Jurkat, Clone E6-1 (cell line): ENCODE measurements around the gene IFNA5.

Experiments used
- DNase-seq: peaks from one replicate; pipeline ENCODE4 v3.0.0-alpha.2; 2011; ENCODE audit warnings: low read depth, low spot score
- H3K4me3 ChIP-seq: 2 replicates; pipeline ENCODE4 v1.5.1; 2011; ENCODE audit warnings: mild to moderate bottlenecking, low read length, control low read depth, moderate library complexity

The IFNA5 gene

GRCh38 chr9:21295992-21296391 is 9.1 kb downstream of the IFNA5 start:
- DNase-seq: no peak
- H3K4me3 ChIP-seq: no peak overlapping the region

GRCh38 chr9:21294904-21295538 is 10.1 kb downstream of the IFNA5 start:
- DNase-seq: no peak
- no peak overlapping the region for H3K4me3 ChIP-seq

- no peak overlapping the region for H3K4me3 ChIP-seq
- DNase-seq: no peak
Measured at GRCh38 chr9:21294364-21294774, 10.7 kb downstream of the IFNA5 start.

- no peak overlapping the region for H3K4me3 ChIP-seq
- DNase-seq: no peak
Measured at GRCh38 chr9:21289848-21290247, 15.3 kb downstream of the IFNA5 start.

DNA sequence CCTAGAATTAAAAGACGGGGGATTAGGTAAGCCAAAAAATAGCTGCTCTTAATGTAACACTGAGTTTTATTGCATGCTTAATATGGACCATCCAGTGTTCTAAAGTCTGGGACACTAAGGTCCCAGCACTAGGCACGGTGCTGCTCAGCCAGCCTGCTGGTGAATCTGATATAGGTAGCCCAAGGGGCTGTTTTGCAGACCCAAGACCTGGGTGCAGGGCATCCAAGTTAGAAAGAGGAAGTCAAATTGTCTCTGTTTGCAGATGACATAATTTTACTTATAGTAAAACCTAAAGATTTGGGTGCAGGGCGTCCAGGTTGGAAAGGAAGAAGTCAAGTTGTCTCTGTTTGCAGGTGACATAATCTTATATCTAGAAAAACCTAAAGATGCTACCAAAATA is 17.8 kb downstream of the IFNA5 start:
- no peak for DNase-seq
- H3K4me3 ChIP-seq: no peak overlapping the region

GRCh38 chr9:21286659-21287058 is 18.5 kb downstream of the IFNA5 start:
- no peak overlapping the region for H3K4me3 ChIP-seq
- no peak for DNase-seq

GRCh38 chr9:21286099-21286498 is 19.0 kb downstream of the IFNA5 start:
- DNase-seq: no peak
- H3K4me3 ChIP-seq: no peak overlapping the region

DNA sequence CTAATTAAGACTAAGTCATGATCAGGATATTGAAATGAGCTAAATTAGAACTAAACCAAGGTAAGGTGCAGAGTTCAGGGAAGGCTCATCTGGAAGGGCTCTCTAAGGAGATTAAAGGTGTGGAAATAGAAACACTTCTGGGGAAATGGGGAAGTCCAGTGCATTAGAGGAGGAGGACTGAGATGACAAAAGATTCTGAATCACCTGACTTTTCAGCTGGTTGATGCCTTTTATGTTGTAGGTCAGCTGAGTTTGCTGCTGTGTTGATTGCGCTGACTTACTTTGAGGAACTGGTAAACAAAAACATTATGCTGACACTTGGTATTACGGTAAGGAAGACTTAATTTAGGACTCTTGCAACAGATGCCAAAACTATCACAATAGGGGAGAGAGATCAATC is 23.8 kb downstream of the IFNA5 start:
- no peak for DNase-seq

DNA sequence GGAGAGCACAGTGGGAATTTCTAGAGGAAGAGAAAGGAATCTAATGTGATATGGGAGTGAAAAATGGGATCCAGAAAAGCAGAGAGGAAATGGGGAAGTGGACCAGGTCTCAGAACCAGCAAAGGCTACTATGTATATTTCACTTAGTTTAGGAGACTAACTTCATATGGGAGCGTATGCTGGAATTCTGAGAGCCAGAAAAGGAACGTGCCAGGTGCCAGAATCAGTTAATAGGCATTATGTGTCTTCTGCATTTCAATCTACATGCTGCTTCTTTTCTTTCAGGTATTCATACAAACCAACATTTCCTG is 36.8 kb downstream of the IFNA5 start:
- DNase-seq: no peak

More for the DNA sequence above, 23.8 kb downstream of the IFNA5 start:
- H3K4me3 ChIP-seq: no peak overlapping the region

DNA sequence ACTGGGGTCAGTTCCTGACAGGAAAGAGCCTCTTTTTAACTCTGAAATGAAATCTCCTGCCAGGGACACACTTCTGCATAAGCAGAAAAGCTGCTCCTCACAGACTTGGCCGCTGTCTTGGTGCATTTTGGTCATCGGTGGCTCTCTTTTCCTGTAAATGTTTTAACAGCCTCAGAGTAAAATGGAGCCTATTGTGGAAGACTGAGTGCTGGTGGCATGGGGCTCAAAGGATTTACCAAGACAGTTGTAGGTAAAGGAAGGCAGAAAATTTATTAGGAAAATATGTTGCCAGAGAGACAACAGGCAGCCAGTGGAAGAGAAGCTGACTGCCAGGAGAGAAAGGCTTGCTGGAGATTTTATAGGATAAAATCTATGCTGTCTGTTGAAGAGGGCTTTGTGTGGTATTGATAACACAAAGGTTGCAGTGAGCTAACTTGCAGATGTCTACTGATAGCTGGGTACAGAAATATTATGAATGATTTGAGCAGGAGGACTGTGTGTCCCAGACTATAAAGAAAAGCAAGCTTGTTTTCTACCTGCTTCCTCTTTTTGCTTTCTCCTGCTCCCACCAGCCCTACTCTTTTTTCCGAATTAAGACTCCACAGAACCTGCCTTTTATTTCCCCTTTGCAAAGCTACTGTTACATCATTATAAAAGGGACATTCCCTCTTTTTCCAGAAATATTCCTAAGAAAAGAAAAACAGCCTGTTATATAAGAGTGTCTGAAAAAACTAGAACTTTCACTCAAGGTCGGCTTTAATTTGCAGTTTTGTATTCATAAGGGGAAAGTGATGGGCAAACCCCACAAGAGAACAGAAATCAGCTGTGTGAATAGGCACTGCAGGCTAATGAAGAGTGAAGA is 37.4 kb downstream of the IFNA5 start:
- no peak overlapping the region for H3K4me3 ChIP-seq
- DNase-seq: no peak

More for the DNA sequence above, 36.8 kb downstream of the IFNA5 start:
- H3K4me3 ChIP-seq: no peak overlapping the region

DNA sequence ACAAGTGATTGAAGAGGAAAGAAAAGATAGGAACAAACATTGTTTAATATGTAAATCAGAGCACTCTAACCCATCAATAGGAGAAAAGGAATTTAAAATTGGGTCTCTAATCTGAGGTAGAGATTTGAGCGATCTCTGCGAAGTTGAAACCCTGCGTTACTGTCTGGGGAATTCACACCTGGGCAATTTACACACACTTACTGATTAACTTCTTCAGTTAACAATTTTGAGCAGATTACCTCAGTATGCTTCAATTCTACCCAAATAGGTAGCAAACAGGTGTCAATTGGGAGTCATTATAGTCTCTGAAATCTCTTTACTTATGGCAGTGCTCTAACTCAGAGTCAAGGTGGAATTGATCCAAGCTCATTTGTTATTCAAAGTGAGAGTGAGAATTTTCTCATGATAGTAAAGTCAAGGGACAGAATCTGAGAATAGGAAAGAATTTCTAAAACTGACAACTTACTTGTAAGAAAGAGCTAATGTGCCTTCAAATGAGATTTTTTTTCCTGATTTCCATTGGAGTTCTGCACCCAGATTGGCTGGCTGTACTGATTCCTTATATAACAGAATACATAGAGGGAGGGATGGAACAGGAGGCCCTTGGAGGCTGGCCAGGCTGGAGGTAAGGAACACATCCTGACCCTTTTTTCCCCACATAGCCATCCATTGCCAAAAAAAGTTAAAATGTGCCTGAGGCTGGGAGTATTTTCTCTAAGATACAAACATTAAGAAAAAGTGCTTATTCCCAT is 38.2 kb downstream of the IFNA5 start:
- H3K4me3 ChIP-seq: no peak overlapping the region
- DNase-seq: no peak

DNA sequence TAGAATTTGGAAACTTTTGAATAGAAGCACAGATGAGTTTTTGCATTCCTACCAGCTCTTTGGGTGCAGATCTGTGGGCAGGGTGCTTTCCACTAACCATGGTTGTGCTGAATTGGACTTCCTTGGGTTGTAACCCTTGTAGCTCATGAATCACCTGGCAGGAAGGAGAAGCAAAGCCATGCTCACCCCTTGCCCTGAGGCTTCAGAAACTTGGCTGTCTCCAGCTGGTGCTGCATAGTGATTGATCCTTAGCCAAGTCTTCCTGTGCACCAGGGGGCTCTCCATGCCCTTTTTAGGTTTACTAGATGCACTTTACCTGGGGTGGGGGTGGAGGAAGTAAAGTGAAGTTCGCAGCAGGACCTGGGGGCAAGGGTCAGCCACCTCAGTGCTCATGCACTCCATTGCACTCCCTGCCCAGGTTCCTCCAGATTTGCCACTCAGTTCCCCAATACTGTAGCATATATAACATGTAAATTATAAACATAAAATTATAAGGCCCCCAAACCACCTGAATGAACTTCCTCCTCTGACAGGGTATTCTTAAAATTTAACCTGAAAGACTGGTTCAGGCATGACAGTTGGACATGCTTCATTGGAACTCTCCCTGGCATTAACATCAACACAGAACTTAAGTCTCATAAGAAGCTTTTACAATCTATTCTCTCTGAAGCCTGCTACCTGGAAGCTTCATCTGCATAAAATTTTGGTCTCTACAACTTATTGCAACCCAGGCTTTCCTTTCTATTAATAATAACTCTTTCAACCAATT is 39.5 kb downstream of the IFNA5 start:
- no peak for DNase-seq

GRCh38 chr9:21255538-21256212 is 49.4 kb downstream of the IFNA5 start:
- no peak for DNase-seq
- H3K4me3 ChIP-seq: no peak overlapping the region

More for the DNA sequence above, 39.5 kb downstream of the IFNA5 start:
- no peak overlapping the region for H3K4me3 ChIP-seq
